GM21526 (cell line): ENCODE results near the gene QPRT.
"Not testable (repeated sequence)": the region's sequence is repeated elsewhere in the genome, so short reads cannot be mapped to it uniquely, and the experiment has no call there.

Experiments
- ATAC-seq: cut with Tn5 transposase; IDR thresholded peaks from one replicate; pipeline ENCODE4 v1.9.1; 2021; ENCODE audit warnings: moderate library complexity; ENCODE audit not compliant: unreplicated experiment, low FRiP score

QPRT gene

GRCh38 chr16:29743827-29744531, 65.0 kb downstream of the QPRT start:
- no peak for ATAC-seq

- no peak for ATAC-seq
Measured at GRCh38 chr16:29744541-29745101, 65.6 kb downstream of the QPRT start.

- ATAC-seq, result peak; percentile 34
Measured at GRCh38 chr16:29745121-29745852, 66.3 kb downstream of the QPRT start.

- ATAC-seq, result peak; percentile 56
Measured at GRCh38 chr16:29745853-29746345, 66.9 kb downstream of the QPRT start, which contains the start of gene C16orf54. Gene C16orf54, minus strand, starts transcription at chr16:29745990. Its CDS starts 1,039 bp downstream, at chr16:29744951.

GRCh38 chr16:29746518-29746917, 67.5 kb downstream of the QPRT start:
- ATAC-seq, result not testable (repeated sequence)
